HEK293 (cell line): ENCODE measurements around the gene LPCAT1.

Experiments used
- CTCF ChIA-PET: fragments of 350-600 bp; formaldehyde crosslinking; extraction: SDS; loops from one replicate; lab custom pipeline; 2021; ENCODE audit warnings: antibody characterized with exemption; lab: Yijun Ruan, JAX
- POLR2A ChIA-PET: fragments of 300-600 bp; formaldehyde crosslinking; extraction: SDS; loops from one replicate; lab custom pipeline; 2020; ENCODE audit warnings: antibody characterized with exemption, inconsistent platforms; lab: Yijun Ruan, JAX
- H3K27ac ChIP-seq: fragments of 200-500 bp; sonication (Bioruptor generic); 2 replicates; pipeline ENCODE4 v1.5.1; 2014; ENCODE audit warnings: low read depth, low read length, control low read depth, inconsistent platforms; ENCODE audit errors: extremely low read depth
- H3K36me3 ChIP-seq, 2 experiments: fragments of 200-500 bp in 1 of 2; sonication (Bioruptor generic) in 1 of 2; 1 replicate in 1 of 2; 2 replicates in 1 of 2; pipeline ENCODE4 v1.5.1; 2014 to 2017; ENCODE audit warnings: inconsistent platforms in 2 of 2, low read length in 2 of 2; ENCODE audit not compliant: control insufficient read depth in 2 of 2, insufficient read depth in 1 of 2
- H3K4me1 ChIP-seq: fragments of 200-500 bp; sonication (Bioruptor generic); 2 replicates; pipeline ENCODE4 v1.5.1; 2014; ENCODE audit warnings: mild to moderate bottlenecking, low read length, inconsistent platforms; ENCODE audit not compliant: control insufficient read depth, insufficient read depth
- H3K4me3 ChIP-seq: 2 replicates; pipeline ENCODE4 v1.5.1; 2011; ENCODE audit warnings: low read depth, mild to moderate bottlenecking, control low read depth, low read length, moderate library complexity
- H3K9me3 ChIP-seq: fragments of 200-500 bp; sonication (Bioruptor generic); 2 replicates; pipeline ENCODE4 v1.5.1; 2014; ENCODE audit warnings: low read depth, low read length, inconsistent platforms; ENCODE audit not compliant: control insufficient read depth, insufficient read depth
- GLIS1 ChIP-seq: fragments of 450-650 bp; formaldehyde crosslinking; IDR thresholded peaks from 2 replicates; pipeline ENCODE4 v1.5.1; 2016; ENCODE audit warnings: missing biosample characterization, missing genetic modification characterization
- HOXA7 ChIP-seq: sonication (generic); formaldehyde crosslinking; IDR thresholded peaks from 2 replicates; pipeline ENCODE4 v1.8.1; 2022; ENCODE audit warnings: missing genetic modification reagents, borderline replicate concordance
- KLF9 ChIP-seq: fragments of 450-650 bp; formaldehyde crosslinking; IDR thresholded peaks from 2 replicates; pipeline ENCODE4 v1.5.1; 2016; ENCODE audit warnings: missing biosample characterization, missing genetic modification characterization, low read depth
- SP3 ChIP-seq: fragments of 450-650 bp; formaldehyde crosslinking; IDR thresholded peaks from 2 replicates; pipeline ENCODE4 v1.5.1; 2016; ENCODE audit warnings: missing biosample characterization, missing genetic modification characterization
- ZIC2 ChIP-seq: fragments of 450-650 bp; formaldehyde crosslinking; IDR thresholded peaks from 2 replicates; pipeline ENCODE4 v1.5.1; 2016; ENCODE audit warnings: missing biosample characterization, missing genetic modification characterization
- ZNF248 ChIP-seq: fragments of 450-650 bp; formaldehyde crosslinking; IDR thresholded peaks from 2 replicates; pipeline ENCODE4 v1.5.1; 2017; ENCODE audit warnings: missing biosample characterization, missing genetic modification characterization
- ZNF394 ChIP-seq: fragments of 450-650 bp; formaldehyde crosslinking; IDR thresholded peaks from 2 replicates; pipeline ENCODE4 v1.5.1; 2016; ENCODE audit warnings: missing biosample characterization, missing genetic modification characterization, mild to moderate bottlenecking, moderate library complexity, borderline replicate concordance
- ZNF518A ChIP-seq: fragments of 450-650 bp; formaldehyde crosslinking; conservative IDR thresholded peaks from 2 replicates; pipeline ENCODE4 v1.5.1; 2016; ENCODE audit warnings: low read depth, missing biosample characterization, missing genetic modification characterization
- ZNF549 ChIP-seq: fragments of 450-650 bp; IDR thresholded peaks from 2 replicates; pipeline ENCODE4 v1.5.1; 2018; ENCODE audit warnings: missing biosample characterization, missing genetic modification characterization, mild to moderate bottlenecking, inconsistent platforms, moderate library complexity
- ZNF670 ChIP-seq: fragments of 450-650 bp; formaldehyde crosslinking; IDR thresholded peaks from 2 replicates; pipeline ENCODE4 v1.5.1; 2016; ENCODE audit warnings: missing biosample characterization, missing genetic modification characterization, low read depth
- ZNF792 ChIP-seq: fragments of 450-650 bp; formaldehyde crosslinking; IDR thresholded peaks from 2 replicates; pipeline ENCODE4 v1.5.1; 2016; ENCODE audit warnings: missing biosample characterization, missing genetic modification characterization
- ZSCAN4 ChIP-seq: fragments of 450-650 bp; formaldehyde crosslinking; IDR thresholded peaks from 2 replicates; pipeline ENCODE4 v1.5.1; 2017; ENCODE audit warnings: missing biosample characterization, missing genetic modification characterization

The LPCAT1 gene

GRCh38 chr5:1555808-1556731 is 32.3 kb upstream of the LPCAT1 start:
- ChIA-PET CTCF (interaction anchor here (0.7 to 1.8 kb wide), 2 partner anchors 38 to 90 kb away, joined by 3 to 4 read pairs; no protein-coding TSS in a partner anchor), POLR2A (no interaction called here)
- no peak overlapping the region for H3K4me3 ChIP-seq
- no peak overlapping the region for H3K27ac ChIP-seq
- no peaks in the 10 kb centered on the region for H3K36me3 ChIP-seq
- no peaks in the 10 kb centered on the region for H3K4me1 ChIP-seq
- TF ChIP-seq GLIS1 (tag by site-specific recombination) (0 out of 2 replicates have a peak, but pooled peaks have one; percentile 10), ZNF670 (tag by site-specific recombination) (no peak)
- no peaks in the 10 kb centered on the region for H3K9me3 ChIP-seq

- TF ChIP-seq ZNF518A (tag by site-specific recombination) (no peak), ZNF792 (tag by site-specific recombination) (no peak), SP3 (tag by site-specific recombination) (no peak), HOXA7 (CRISPR knock-in tag) (no peak), ZNF549 (tag by site-specific recombination) (no peak), KLF9 (no peak), ZNF394 (no peak), ZSCAN4 (tag by site-specific recombination) (no peak), ZNF248 (tag by site-specific recombination) (no peak), ZIC2 (tag by site-specific recombination) (no peak)
- no peaks in the 10 kb centered on the region for H3K36me3 ChIP-seq
- H3K4me3 ChIP-seq: no peak overlapping the region
- ChIA-PET POLR2A (no interaction called here), CTCF (interaction anchor here (0.6 to 1.8 kb wide), 5 partner anchors 22 to 387 kb away, joined by 3 to 4 read pairs (median 3); no protein-coding TSS in a partner anchor)
- H3K9me3 ChIP-seq: no peaks in the 10 kb centered on the region
- H3K4me1 ChIP-seq: no peaks in the 10 kb centered on the region
- H3K27ac ChIP-seq: no peak overlapping the region
Measured at GRCh38 chr5:1555011-1555807, 31.4 kb upstream of the LPCAT1 start.
